Activated T-cell treated with anti-CD3 and anti-CD28 coated beads, Interleukin-2, amount 50 U/mL, for 1 hour (primary cell): Measurements from ENCODE around the gene NVL.
A peak's percentile ranks its signal among the peaks of the same experiment; 100 is the strongest.

Experiments used
- DNase-seq: peaks from one replicate; pipeline ENCODE4 v3.0.0-alpha.2; 2020

The NVL gene

GRCh38 chr1:224276771-224277487 is 53.0 kb downstream of the NVL start:
- DNase-seq: no peak

GRCh38 chr1:224274970-224275626 is 54.9 kb downstream of the NVL start:
- DNase-seq: no peak

- no peak for DNase-seq
Observed at GRCh38 chr1:224273641-224274040, 56.3 kb downstream of the NVL start.

GRCh38 chr1:224271106-224271505 is 58.9 kb downstream of the NVL start:
- DNase-seq: no peak

GRCh38 chr1:224267925-224268324 is 62.0 kb downstream of the NVL start:
- DNase-seq: no peak

GRCh38 chr1:224266915-224267856 is 62.8 kb downstream of the NVL start:
- no peak for DNase-seq

GRCh38 chr1:224266105-224266914 is 63.7 kb downstream of the NVL start:
- DNase-seq: no peak

GRCh38 chr1:224264321-224264720 is 65.7 kb downstream of the NVL start:
- no peak for DNase-seq

- no peak for DNase-seq
Observed at GRCh38 chr1:224262373-224263054, 67.5 kb downstream of the NVL start.

- no peak for DNase-seq
Observed at GRCh38 chr1:224259986-224260385, 70.0 kb downstream of the NVL start.

- no peak for DNase-seq
Observed at GRCh38 chr1:224258351-224258750, 71.6 kb downstream of the NVL start.

- no peak for DNase-seq
Observed at GRCh38 chr1:224256640-224257039, 73.3 kb downstream of the NVL start.

GRCh38 chr1:224253721-224254120 is 76.3 kb downstream of the NVL start:
- DNase-seq: no peak

- DNase-seq: no peak
Observed at GRCh38 chr1:224252479-224252878, 77.5 kb downstream of the NVL start.

GRCh38 chr1:224251741-224252146 is 78.2 kb downstream of the NVL start:
- no peak for DNase-seq

- DNase-seq: peak; percentile 24
Observed at GRCh38 chr1:224245188-224245587, 84.8 kb downstream of the NVL start.

- no peak for DNase-seq
Observed at GRCh38 chr1:224238756-224239155, 91.2 kb downstream of the NVL start.

- no peak for DNase-seq
Observed at GRCh38 chr1:224238212-224238611, 91.8 kb downstream of the NVL start.

GRCh38 chr1:224237119-224237881 is 92.7 kb downstream of the NVL start:
- no peak for DNase-seq

- no peak for DNase-seq
Observed at GRCh38 chr1:224235813-224236493, 94.0 kb downstream of the NVL start.

GRCh38 chr1:224234017-224234416 is 96.0 kb downstream of the NVL start:
- DNase-seq: no peak
